Pancreas (tissue), 10 donors: ENCODE results near the gene PIP5K1B. TPM values are rescaled to one million over a fixed set of nuclear protein-coding genes. Genes with fewer than 3 reads are reported as not detected.

Source experiments
- ATAC-seq, 4 donors: fragments of 200-7000 bp; cut with Tn5 transposase; one replicate each; pipeline versions ENCODE4 v1.8.0 to v1.9.1; 2020; ENCODE audit warnings: mild to moderate bottlenecking in 4 of 4, moderate library complexity in 4 of 4
- DNase-seq, 6 donors: peaks; one replicate each; pipeline ENCODE4 v3.0.0-alpha.2; 2020
- FAIRE-seq: peaks from 2 replicates; lab custom pipeline; 2012; peaks lifted over from hg19 to GRCh38; lab: Jason Lieb, UNC
- H3K27ac ChIP-seq, 4 donors: fragments of 200-600 bp; sonication (generic); 1 replicate in 3 of 4; 2 replicates in 1 of 4; pipeline versions ENCODE4 v1.5.0 to v1.8.0; 2020
- H3K27me3 ChIP-seq, 4 donors: fragments of 200-600 bp; one replicate each; pipeline ENCODE4 v1.8.0; 2021
- H3K36me3 ChIP-seq, 3 donors: fragments of 200-600 bp; sonication (generic) in 1 of 3; one replicate each; pipeline versions ENCODE4 v1.5.0 to v1.8.0; 2020 to 2021
- H3K4me1 ChIP-seq, 3 donors: fragments of 200-600 bp; one replicate each; pipeline ENCODE4 v1.8.0; 2021
- H3K4me3 ChIP-seq, 4 donors: fragments of 200-600 bp; sonication (generic) in 2 of 4; one replicate each; pipeline versions ENCODE4 v1.5.0 to v1.8.0; 2020 to 2021
- H3K9me3 ChIP-seq, 4 donors: fragments of 200-600 bp; one replicate each; pipeline ENCODE4 v1.8.0; 2021
- CTCF ChIP-seq, 4 donors: fragments of 200-600 bp; sonication (generic) in 3 of 4; IDR thresholded peaks; one replicate each; pipeline versions ENCODE4 v1.5.0 to v1.8.0; 2021; ENCODE audit warnings: antibody characterized with exemption in 4 of 4
- WGBS, 2 donors: extraction: QIAGEN DNeasy Blood & Tissue Kit; methylation state at CpG; one replicate each; pipeline ENCODE4 v1.1.7; 2013; 5-methylcytosine and 5-hydroxymethylcytosine counted together
- intact Hi-C, 3 donors: fragments of 100-400 bp; cut with DNase I; formaldehyde crosslinking; loops; one replicate each; pipeline versions ENCODE4 v1.11.1 to v1.14.2; 2022
- polyA plus RNA-seq, 2 donors: library from polyadenylated mRNA; stranded (reverse); fragments of 200-250 nt; gene quantifications; one replicate each; pipeline ENCODE4 v1.2.3, GENCODE V29; 2013
- total RNA-seq, 6 donors: library from RNA; stranded (reverse); fragmentation: NEBNext Ultra II Directional in 4 of 6; extraction: Animal tissue kit (Norgen Biotek cat#: 25700) in 4 of 6; gene quantifications; one replicate each; pipeline versions ENCODE4 v1.2.1 to v1.2.4, GENCODE V29; 2021 to 2023
- donor health status: healthy with polysubstance abuse.
- donor health status: DM: no; HTN: no; CAD: no; lungs with moderate emphysema.
- donor health status: DM: no; HTN: no; CAD: no.
- donor health status: control.
- donor health status: control.
- donor health status: Bipolar disorder and iron deficiency.
- donor health status: DM: yes; HTN: yes; CAD: no.
- donor health status: DM: no; HTN: no; CAD: no.
- donor health status: DM: no; HTN: no; CAD: no.
- donor health status: DM: yes; HTN: yes; CAD: no.

The PIP5K1B gene
- total and polyA plus RNA-seq, 8 donors: 1.3 to 6.9 (median 6.2) TPM

- FAIRE-seq (no peak), ATAC-seq (peak in 1 of 4 donors; percentile 12), DNase-seq (no peak)
- Histone ChIP-seq H3K4me1 (peaks cover 0 to 4% (median 0%) of the 10 kb centered on the region in 3 donors), H3K27ac (no peak overlapping the region), H3K36me3 (no peaks in the 10 kb centered on the region), H3K9me3 (no peaks in the 10 kb centered on the region), H3K27me3 (no peaks in the 10 kb centered on the region), H3K4me3 (no peak overlapping the region)
- TF ChIP-seq CTCF (IDR thresholded peaks at IDR 0.05): no peak
- intact Hi-C loops: no loop called here
- WGBS, 2 donors: 93 to 99% methylated on average over 3 of the region's 3 CpGs
Measured at GRCh38 chr9:68947842-68948569, 243.0 kb downstream of the PIP5K1B start.

- no peak for FAIRE-seq
- TF ChIP-seq CTCF (IDR thresholded peaks at IDR 0.05): peak in 1 of 4 donors; percentile 11
- no peaks in the 10 kb centered on the region for H3K9me3 ChIP-seq
- ATAC-seq: peak; percentile 38 to 82 (median 76)
- intact Hi-C loops: no loop called here
- no peak overlapping the region for H3K4me3 ChIP-seq
- H3K27me3 ChIP-seq: no peaks in the 10 kb centered on the region
- no peaks in the 10 kb centered on the region for H3K36me3 ChIP-seq
- peak in 4 of 6 donors; percentile 26 to 58 (median 38) for DNase-seq
- H3K27ac ChIP-seq: no peak overlapping the region
- WGBS, 2 donors: 67 to 74% methylated on average over 13 of the region's 13 CpGs
- H3K4me1 ChIP-seq: peaks cover 0 to 4% (median 0%) of the 10 kb centered on the region in 3 donors
Measured at GRCh38 chr9:68949271-68950000, 244.4 kb downstream of the PIP5K1B start.

GRCh38 chr9:68950188-68950587 lies 245.1 kb downstream of the PIP5K1B start:
- no peaks in the 10 kb centered on the region for H3K27me3 ChIP-seq
- FAIRE-seq: no peak

GRCh38 chr9:68950689-68951088 lies 245.6 kb downstream of the PIP5K1B start:
- H3K27ac ChIP-seq: no peak overlapping the region
- H3K27me3 ChIP-seq: no peaks in the 10 kb centered on the region
- H3K4me3 ChIP-seq: no peak overlapping the region
- ATAC-seq (peak in 1 of 4 donors; percentile 52), DNase-seq (no peak), FAIRE-seq (no peak)
- H3K9me3 ChIP-seq: no peaks in the 10 kb centered on the region
- no peaks in the 10 kb centered on the region for H3K36me3 ChIP-seq
- no peak for TF ChIP-seq CTCF (IDR thresholded peaks at IDR 0.05)
- peaks cover 0 to 4% (median 0%) of the 10 kb centered on the region in 3 donors for H3K4me1 ChIP-seq
- intact Hi-C loops: no loop called here
- 78 to 84% methylated on average over 2 of the region's 2 CpGs for WGBS, 2 donors

More at GRCh38 chr9:68950188-68950587, 245.1 kb downstream of the PIP5K1B start:
- no peaks in the 10 kb centered on the region for H3K9me3 ChIP-seq
- no peaks in the 10 kb centered on the region for H3K36me3 ChIP-seq
- ATAC-seq: peak in 3 of 4 donors; percentile 13 to 55 (median 35)
- no peak for TF ChIP-seq CTCF (IDR thresholded peaks at IDR 0.05)
- intact Hi-C loops: no loop called here
- H3K4me3 ChIP-seq: no peak overlapping the region
- H3K4me1 ChIP-seq: peaks cover 0 to 4% (median 0%) of the 10 kb centered on the region in 3 donors
- H3K27ac ChIP-seq: no peak overlapping the region
- WGBS, 2 donors: 58 to 61% methylated on average over 4 of the region's 4 CpGs
- no peak for DNase-seq
